CD4-positive, alpha-beta T cell (primary cell): ENCODE data around the gene CDH4. TPM values are rescaled to one million over a fixed set of nuclear protein-coding genes. Genes with fewer than 3 reads are reported as not detected.

ENCODE experiments used
- ATAC-seq: fragments of 200-7000 bp; cut with Tn5 transposase; one replicate; pipeline ENCODE4 v1.10.0; 2022; ENCODE audit warnings: mild to moderate bottlenecking; ENCODE audit not compliant: poor library complexity
- CTCF ChIA-PET: fragments of 350-600 bp; sonication (Branson Sonifier 250); formaldehyde crosslinking; loops from one replicate; lab custom pipeline; 2021; ENCODE audit warnings: antibody characterized with exemption, inconsistent platforms; lab: Charles Lee
- POLR2A ChIA-PET: fragments of 350-600 bp; sonication (Branson Sonifier 250); formaldehyde crosslinking; loops from one replicate; lab custom pipeline; 2021; ENCODE audit warnings: antibody characterized with exemption, inconsistent platforms; lab: Charles Lee
- DNase-seq, 14 experiments: peaks; one replicate each; pipeline ENCODE4 v3.0.0-alpha.2; 2013 to 2020; ENCODE audit warnings: mixed read lengths in 2 of 14
- H3K27ac ChIP-seq, 2 donors: one replicate each; pipeline versions ENCODE4 v1.5.1 to v1.7.0; 2013; ENCODE audit warnings: low read length in 2 of 2, low read depth in 1 of 2, mild to moderate bottlenecking in 1 of 2
- H3K27me3 ChIP-seq, 2 experiments: 1 replicate in 1 of 2; 2 replicates in 1 of 2; pipeline versions ENCODE4 v1.6.1 to v1.7.0; 2013; ENCODE audit warnings: low read length in 2 of 2, control low read depth in 1 of 2, mild to moderate bottlenecking in 1 of 2, moderate library complexity in 1 of 2; ENCODE audit not compliant: insufficient read depth in 2 of 2, control insufficient read depth in 1 of 2
- H3K36me3 ChIP-seq: one replicate; pipeline ENCODE4 v1.6.1; 2013; ENCODE audit warnings: low read length, control low read depth; ENCODE audit not compliant: insufficient read depth
- H3K4me1 ChIP-seq: one replicate; pipeline ENCODE4 v1.6.1; 2013; ENCODE audit warnings: low read length, control low read depth; ENCODE audit not compliant: insufficient read depth
- H3K4me3 ChIP-seq: one replicate; pipeline ENCODE4 v1.5.1; 2013; ENCODE audit warnings: mild to moderate bottlenecking, low read length, moderate library complexity
- H3K9me3 ChIP-seq, 2 experiments: 1 replicate in 1 of 2; 2 replicates in 1 of 2; pipeline versions ENCODE4 v1.6.1 to v1.7.0; 2013; ENCODE audit warnings: low read length in 2 of 2, mild to moderate bottlenecking in 2 of 2, control low read depth in 1 of 2, moderate library complexity in 1 of 2; ENCODE audit not compliant: control insufficient read depth in 1 of 2, insufficient read depth in 1 of 2
- H3K27ac Mint-ChIP-seq: one replicate; pipeline ENCODE4 v1.8.0; 2020; ENCODE audit warnings: mixed read lengths
- H3K27me3 Mint-ChIP-seq: one replicate; pipeline ENCODE4 v1.8.0; 2021; ENCODE audit warnings: mixed read lengths
- H3K36me3 Mint-ChIP-seq: one replicate; pipeline ENCODE4 v1.8.0; 2021; ENCODE audit warnings: low read depth, mixed read lengths
- H3K4me1 Mint-ChIP-seq: one replicate; pipeline ENCODE4 v1.8.0; 2021; ENCODE audit warnings: low read depth, mixed read lengths
- H3K4me3 Mint-ChIP-seq: one replicate; pipeline ENCODE4 v1.8.0; 2020; ENCODE audit warnings: mild to moderate bottlenecking, mixed read lengths
- H3K9me3 Mint-ChIP-seq: one replicate; pipeline ENCODE4 v1.8.0; 2020; ENCODE audit warnings: mixed read lengths
- intact Hi-C, 2 experiments: fragments of 100-400 bp; cut with DNase I in 1 of 2; cut with micrococcal nuclease in 1 of 2; formaldehyde crosslinking; loops; one replicate each; pipeline versions ENCODE4 v1.15.1 to v1.9.0; 2023 to 2025; cut with DNase I, micrococcal nuclease
- total RNA-seq, 174 experiments: library from RNA in 2 of 174; stranded (reverse) in 2 of 174; gene quantifications; one replicate each; pipeline ENCODE4 v1.2.3 and lab custom pipeline; 2021 to 2026
- TF ChIP-seq, protein P1 (sequence below): fragments of 200-600 bp; IDR thresholded peaks from one replicate; pipeline ENCODE4 v1.8.0; 2022; ENCODE audit warnings: antibody characterized with exemption, mild to moderate bottlenecking

The CDH4 gene
- total RNA-seq, 2 experiments from 2014 or later = 0.11 TPM

DNA sequence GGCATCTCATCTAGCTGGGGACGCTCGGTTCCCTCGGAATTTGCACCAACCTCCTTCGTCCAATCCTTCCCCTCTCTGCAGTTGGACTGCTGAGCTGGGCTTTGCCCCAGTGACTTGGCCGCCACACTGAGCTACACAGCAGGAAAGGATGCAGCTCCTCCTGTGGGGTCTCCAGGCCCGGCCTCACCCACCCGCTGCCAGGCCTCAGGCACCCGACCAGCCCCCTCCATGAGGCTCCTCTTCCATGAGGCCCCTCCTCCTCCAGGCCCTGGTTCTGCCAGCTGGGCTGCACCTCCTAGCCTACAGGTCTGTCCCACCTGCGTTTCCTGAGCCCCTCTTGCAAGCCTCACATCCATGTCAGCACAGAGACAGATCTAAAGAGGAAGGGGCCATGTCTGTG, 443.7 kb downstream of the CDH4 start:
- no peak overlapping the region for H3K4me3 Mint-ChIP-seq
- no peaks in the 10 kb centered on the region for H3K27me3 Mint-ChIP-seq
- no peak overlapping the region for H3K27ac Mint-ChIP-seq
- no peaks in the 10 kb centered on the region for H3K4me1 Mint-ChIP-seq
- TF ChIP-seq, protein P1, sequence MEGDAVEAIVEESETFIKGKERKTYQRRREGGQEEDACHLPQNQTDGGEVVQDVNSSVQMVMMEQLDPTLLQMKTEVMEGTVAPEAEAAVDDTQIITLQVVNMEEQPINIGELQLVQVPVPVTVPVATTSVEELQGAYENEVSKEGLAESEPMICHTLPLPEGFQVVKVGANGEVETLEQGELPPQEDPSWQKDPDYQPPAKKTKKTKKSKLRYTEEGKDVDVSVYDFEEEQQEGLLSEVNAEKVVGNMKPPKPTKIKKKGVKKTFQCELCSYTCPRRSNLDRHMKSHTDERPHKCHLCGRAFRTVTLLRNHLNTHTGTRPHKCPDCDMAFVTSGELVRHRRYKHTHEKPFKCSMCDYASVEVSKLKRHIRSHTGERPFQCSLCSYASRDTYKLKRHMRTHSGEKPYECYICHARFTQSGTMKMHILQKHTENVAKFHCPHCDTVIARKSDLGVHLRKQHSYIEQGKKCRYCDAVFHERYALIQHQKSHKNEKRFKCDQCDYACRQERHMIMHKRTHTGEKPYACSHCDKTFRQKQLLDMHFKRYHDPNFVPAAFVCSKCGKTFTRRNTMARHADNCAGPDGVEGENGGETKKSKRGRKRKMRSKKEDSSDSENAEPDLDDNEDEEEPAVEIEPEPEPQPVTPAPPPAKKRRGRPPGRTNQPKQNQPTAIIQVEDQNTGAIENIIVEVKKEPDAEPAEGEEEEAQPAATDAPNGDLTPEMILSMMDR = no peak
- ATAC-seq (no peak), DNase-seq (no peak)
- no peaks in the 10 kb centered on the region for H3K9me3 Mint-ChIP-seq
- ChIA-PET CTCF (no interaction called here), POLR2A (no interaction called here)
- no peaks in the 10 kb centered on the region for H3K27me3 ChIP-seq
- intact Hi-C loops = no loop called here
- H3K4me3 ChIP-seq = no peak overlapping the region
- H3K36me3 ChIP-seq = no peaks in the 10 kb centered on the region
- no peak overlapping the region for H3K27ac ChIP-seq
- no peaks in the 10 kb centered on the region for H3K36me3 Mint-ChIP-seq
- no peaks in the 10 kb centered on the region for H3K4me1 ChIP-seq
- H3K9me3 ChIP-seq = peaks cover 0 to 26% of the 10 kb centered on the region in 2 experiments

DNA sequence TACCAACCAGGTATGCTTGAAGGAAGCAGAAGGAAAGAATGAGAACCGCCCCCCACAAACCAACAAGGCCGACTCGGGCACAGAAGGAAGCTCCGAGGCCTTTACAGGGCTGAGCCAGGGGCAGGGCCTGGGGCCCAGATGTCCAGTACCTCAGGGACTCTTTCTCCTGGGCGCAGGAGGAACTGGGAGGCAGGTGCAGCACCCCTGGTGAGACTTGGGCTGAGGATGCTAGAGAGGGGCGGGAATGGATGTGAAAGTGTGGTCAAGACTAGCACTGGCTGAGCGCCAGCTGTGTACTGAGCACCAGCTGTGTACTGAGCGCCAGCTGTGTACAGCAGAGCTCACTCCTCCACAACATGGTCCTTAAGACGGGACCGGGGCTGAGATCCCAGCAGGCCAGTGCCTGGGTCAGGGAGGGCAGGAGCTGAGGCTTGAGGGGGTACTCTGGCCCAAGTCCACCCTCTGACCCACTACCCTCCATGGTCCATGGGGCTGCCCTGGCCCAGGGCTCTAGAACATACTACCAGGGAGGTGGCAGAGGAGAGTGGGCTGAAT, 444.2 kb downstream of the CDH4 start:
- no peaks in the 10 kb centered on the region for H3K27me3 Mint-ChIP-seq
- Histone ChIP-seq H3K4me3 (no peak overlapping the region), H3K36me3 (no peaks in the 10 kb centered on the region), H3K27ac (no peak overlapping the region), H3K9me3 (peaks cover 0 to 29% of the 10 kb centered on the region in 2 experiments), H3K4me1 (no peaks in the 10 kb centered on the region), H3K27me3 (no peaks in the 10 kb centered on the region)
- H3K9me3 Mint-ChIP-seq = no peaks in the 10 kb centered on the region
- no peak for DNase-seq
- H3K36me3 Mint-ChIP-seq = no peaks in the 10 kb centered on the region
- intact Hi-C loops = no loop called here
- CTCF ChIA-PET = no interaction called here
- TF ChIP-seq, protein P1 = no peak
- no peaks in the 10 kb centered on the region for H3K4me1 Mint-ChIP-seq
- POLR2A ChIA-PET = no interaction called here
- H3K4me3 Mint-ChIP-seq = no peak overlapping the region
- H3K27ac Mint-ChIP-seq = no peak overlapping the region
- no peak for ATAC-seq

DNA sequence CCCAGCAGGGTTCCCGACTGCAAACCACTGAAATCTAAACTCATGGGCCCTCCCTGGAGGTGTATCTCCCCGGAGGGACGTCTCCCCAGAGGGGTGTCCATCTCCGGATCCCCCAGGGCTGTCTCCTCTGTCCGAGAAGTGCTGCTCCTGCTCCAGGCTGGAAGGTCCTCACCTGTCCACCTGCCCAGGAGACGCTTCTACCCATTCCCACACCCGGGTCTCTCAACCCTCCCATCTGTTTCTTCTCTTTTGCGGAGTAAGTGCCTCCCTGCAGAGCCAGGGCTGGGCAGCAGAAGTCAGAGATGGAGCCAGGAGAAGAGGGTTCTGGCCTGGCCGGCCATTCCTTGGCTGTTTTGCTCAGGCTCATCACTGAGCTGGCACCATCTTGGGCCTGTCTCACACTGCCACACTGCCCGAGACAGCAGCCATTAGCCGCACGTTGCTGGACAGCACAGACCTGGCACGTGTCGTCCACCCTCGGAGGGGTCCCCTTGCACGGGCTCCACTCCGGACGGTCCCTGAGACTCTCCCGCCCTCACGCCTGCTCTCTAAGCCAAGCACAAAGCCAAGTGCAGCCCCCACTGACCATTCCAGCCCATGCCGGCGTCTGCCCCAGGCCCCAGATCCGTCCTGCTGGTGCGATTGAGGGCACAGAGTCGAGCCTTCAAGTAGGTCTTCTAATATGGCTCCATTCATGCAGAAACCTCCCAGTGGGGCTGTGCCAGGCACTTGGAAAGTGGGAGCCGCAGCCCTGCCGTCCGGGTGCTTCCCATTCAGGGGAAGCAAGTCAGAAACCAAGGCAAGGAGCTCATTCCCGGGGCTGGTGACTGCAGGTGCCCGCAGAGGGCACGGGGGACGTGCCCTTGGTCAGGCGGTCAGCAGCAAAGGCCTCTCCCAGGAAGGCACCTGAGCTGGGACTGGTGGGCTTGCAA, 445.9 kb downstream of the CDH4 start:
- Histone ChIP-seq H3K27me3 (no peaks in the 10 kb centered on the region), H3K9me3 (peaks cover 0 to 35% of the 10 kb centered on the region in 2 experiments), H3K27ac (no peak overlapping the region), H3K4me3 (no peak overlapping the region), H3K36me3 (no peaks in the 10 kb centered on the region), H3K4me1 (no peaks in the 10 kb centered on the region)
- no peaks in the 10 kb centered on the region for H3K36me3 Mint-ChIP-seq
- ChIA-PET CTCF (no interaction called here), POLR2A (no interaction called here)
- DNase-seq = no peak
- TF ChIP-seq, protein P1 = no peak
- H3K4me3 Mint-ChIP-seq = no peak overlapping the region
- H3K4me1 Mint-ChIP-seq = no peaks in the 10 kb centered on the region
- H3K27ac Mint-ChIP-seq = no peak overlapping the region
- no peaks in the 10 kb centered on the region for H3K9me3 Mint-ChIP-seq
- intact Hi-C loops = no loop called here
- no peaks in the 10 kb centered on the region for H3K27me3 Mint-ChIP-seq
- no peak for ATAC-seq
